ENCODE data around the gene CCNF. TPM values are rescaled to one million over a fixed set of nuclear protein-coding genes. Genes with fewer than 3 reads are reported as not detected.

The CCNF gene
- total and polyA plus RNA-seq, 9 of the 15 experiments (the other 6 are each of a cell fraction or from before 2014, with no cell fraction given): 4.1 to 70.1 (median 29.5) TPM

DNA sequence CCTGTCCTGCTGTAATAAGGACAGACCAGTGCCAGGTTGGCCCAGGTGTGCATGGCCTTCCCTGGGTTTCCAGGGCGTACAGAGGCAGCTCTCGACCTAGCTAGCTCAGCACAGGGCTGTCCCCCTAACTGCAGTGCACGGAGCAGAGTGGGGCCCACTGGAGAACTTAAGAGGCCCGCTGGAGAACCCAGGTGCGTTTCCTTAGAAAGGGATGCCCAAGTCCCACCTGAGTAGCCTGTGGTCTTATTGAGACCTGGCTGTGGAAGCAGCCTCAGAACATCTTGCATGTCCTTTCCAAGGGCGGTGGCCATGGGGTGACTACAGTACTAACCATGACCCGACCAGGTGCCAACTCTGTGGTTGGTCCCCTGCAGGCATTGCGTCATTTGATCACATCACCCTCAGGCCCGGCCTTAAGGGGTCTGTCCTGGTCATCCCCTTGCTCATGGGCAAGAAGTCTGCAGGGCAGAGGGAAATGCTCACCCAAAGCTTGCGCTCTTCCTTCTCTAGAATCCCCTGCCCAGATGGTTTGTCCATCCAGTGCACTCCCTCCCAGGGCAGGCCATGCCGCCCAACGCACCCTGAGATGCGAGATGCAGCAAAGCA is 3.3 kb upstream of the CCNF start:
- Histone ChIP-seq H3K9me3 (replicated peaks; ENCODE audit: control insufficient read depth, insufficient read depth, low read depth, low read length) (no peaks in the 10 kb centered on the region), H4K20me1 (replicated peaks; ENCODE audit: control insufficient read depth, insufficient read depth, low read length) (no peaks in the 10 kb centered on the region; the same call in 1 of the 2 replicates), H3K9ac (ENCODE audit: insufficient read depth in 1 of 2, low read depth in 2 of 2, low read length in 2 of 2) (peak overlapping the region in 1 of 2 experiments; percentile 69; a peak in 2 of 4 replicates), H3K9me1 (ENCODE audit: control insufficient read depth, insufficient read depth, low read length) (no peaks in the 10 kb centered on the region), H3K36me3 (ENCODE audit: control insufficient read depth, insufficient read depth, low read length) (peaks cover 9% of the 10 kb centered on the region), H3K79me2 (ENCODE audit: control insufficient read depth, insufficient read depth, low read length) (peaks cover 29% of the 10 kb centered on the region), H3K4me3 (no peak overlapping the region), H3K4me1 (replicated peaks in 1 of 2; ENCODE audit: control insufficient read depth in 2 of 2, insufficient read depth in 2 of 2, low read length in 2 of 2) (peaks cover 22 to 34% of the 10 kb centered on the region in 2 experiments; a peak in 4 of 5 replicates), H2AFZ (ENCODE audit: low read depth, low read length) (no peak overlapping the region), H3K4me2 (ENCODE audit: insufficient read depth, low read length) (no peak overlapping the region), H3K27ac (ENCODE audit: extremely low read depth, low read depth, low read length) (no peak overlapping the region), H3K27me3 (ENCODE audit: control insufficient read depth in 2 of 2, insufficient read depth in 2 of 2, low read length in 2 of 2) (no peaks in the 10 kb centered on the region)
- in situ Hi-C loops (cut with MboI) (no loop called here), intact Hi-C loops (cut with micrococcal nuclease) (no loop called here)
- no peak for ATAC-seq
- 59% methylated on average over 11 of the region's 13 CpGs for whole genome bisulfite sequencing (ENCODE audit: insufficient coverage, low coverage, missing lambda C conversion rate)
- no peak for FAIRE-seq
- ChIA-PET POLR2A (interaction anchor here (0.7 to 0.8 kb wide), 2 partner anchors 29 to 174 kb away, joined by 3 to 5 read pairs; no protein-coding TSS in a partner anchor), CTCF (ENCODE audit: low intra/inter-chr PET ratio) (interaction anchor here (0.6 kb wide), 1 partner anchor 85 kb away, joined by 3 read pairs; no protein-coding TSS in a partner anchor)
- no peak for DNase-seq (ENCODE audit: extremely low read depth in 1 of 4, low spot score in 3 of 4)
- TF ChIP-seq ELF4 (CRISPR knock-in tag; IDR thresholded peaks at IDR 0.05): no peak
- no peak for TF ChIP-seq ZNF224 (CRISPR knock-in tag; IDR thresholded peaks at IDR 0.05)
- TF ChIP-seq, protein P1, sequence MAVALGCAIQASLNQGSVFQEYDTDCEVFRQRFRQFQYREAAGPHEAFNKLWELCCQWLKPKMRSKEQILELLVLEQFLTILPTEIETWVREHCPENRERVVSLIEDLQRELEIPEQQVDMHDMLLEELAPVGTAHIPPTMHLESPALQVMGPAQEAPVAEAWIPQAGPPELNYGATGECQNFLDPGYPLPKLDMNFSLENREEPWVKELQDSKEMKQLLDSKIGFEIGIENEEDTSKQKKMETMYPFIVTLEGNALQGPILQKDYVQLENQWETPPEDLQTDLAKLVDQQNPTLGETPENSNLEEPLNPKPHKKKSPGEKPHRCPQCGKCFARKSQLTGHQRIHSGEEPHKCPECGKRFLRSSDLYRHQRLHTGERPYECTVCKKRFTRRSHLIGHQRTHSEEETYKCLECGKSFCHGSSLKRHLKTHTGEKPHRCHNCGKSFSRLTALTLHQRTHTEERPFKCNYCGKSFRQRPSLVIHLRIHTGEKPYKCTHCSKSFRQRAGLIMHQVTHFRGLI (CRISPR knock-in tag; IDR thresholded peaks at IDR 0.05): no peak
- no peak for TF ChIP-seq MEF2A (IDR thresholded peaks at IDR 0.05; ENCODE audit: control insufficient read depth, low read depth, low read length)
- no peak for TF ChIP-seq NCOA4 (IDR thresholded peaks at IDR 0.05; ENCODE audit: partially characterized antibody)
- TF ChIP-seq ZNF583 (CRISPR knock-in tag; IDR thresholded peaks at IDR 0.05): no peak
- TF ChIP-seq SIRT6 (IDR thresholded peaks at IDR 0.05; ENCODE audit: low read depth, low read length): no peak
- TF ChIP-seq E2F3 (CRISPR knock-in tag; IDR thresholded peaks at IDR 0.05): no peak
- TF ChIP-seq ZNF75A (CRISPR knock-in tag; IDR thresholded peaks at IDR 0.05): no peak
- no peak for TF ChIP-seq ZNF324 (CRISPR knock-in tag; IDR thresholded peaks at IDR 0.05)
- TF ChIP-seq, protein P2, sequence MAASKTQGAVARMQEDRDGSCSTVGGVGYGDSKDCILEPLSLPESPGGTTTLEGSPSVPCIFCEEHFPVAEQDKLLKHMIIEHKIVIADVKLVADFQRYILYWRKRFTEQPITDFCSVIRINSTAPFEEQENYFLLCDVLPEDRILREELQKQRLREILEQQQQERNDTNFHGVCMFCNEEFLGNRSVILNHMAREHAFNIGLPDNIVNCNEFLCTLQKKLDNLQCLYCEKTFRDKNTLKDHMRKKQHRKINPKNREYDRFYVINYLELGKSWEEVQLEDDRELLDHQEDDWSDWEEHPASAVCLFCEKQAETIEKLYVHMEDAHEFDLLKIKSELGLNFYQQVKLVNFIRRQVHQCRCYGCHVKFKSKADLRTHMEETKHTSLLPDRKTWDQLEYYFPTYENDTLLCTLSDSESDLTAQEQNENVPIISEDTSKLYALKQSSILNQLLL (CRISPR knock-in tag; IDR thresholded peaks at IDR 0.05; ENCODE audit: borderline replicate concordance): no peak
- TF ChIP-seq, protein P3, sequence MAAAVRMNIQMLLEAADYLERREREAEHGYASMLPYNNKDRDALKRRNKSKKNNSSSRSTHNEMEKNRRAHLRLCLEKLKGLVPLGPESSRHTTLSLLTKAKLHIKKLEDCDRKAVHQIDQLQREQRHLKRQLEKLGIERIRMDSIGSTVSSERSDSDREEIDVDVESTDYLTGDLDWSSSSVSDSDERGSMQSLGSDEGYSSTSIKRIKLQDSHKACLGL (CRISPR knock-in tag; IDR thresholded peaks at IDR 0.05; ENCODE audit: borderline replicate concordance, poor library complexity, severe bottlenecking): no peak
- TF ChIP-seq GTF2A2 (tag; IDR thresholded peaks at IDR 0.05): no peak
- TF ChIP-seq, protein P4, sequence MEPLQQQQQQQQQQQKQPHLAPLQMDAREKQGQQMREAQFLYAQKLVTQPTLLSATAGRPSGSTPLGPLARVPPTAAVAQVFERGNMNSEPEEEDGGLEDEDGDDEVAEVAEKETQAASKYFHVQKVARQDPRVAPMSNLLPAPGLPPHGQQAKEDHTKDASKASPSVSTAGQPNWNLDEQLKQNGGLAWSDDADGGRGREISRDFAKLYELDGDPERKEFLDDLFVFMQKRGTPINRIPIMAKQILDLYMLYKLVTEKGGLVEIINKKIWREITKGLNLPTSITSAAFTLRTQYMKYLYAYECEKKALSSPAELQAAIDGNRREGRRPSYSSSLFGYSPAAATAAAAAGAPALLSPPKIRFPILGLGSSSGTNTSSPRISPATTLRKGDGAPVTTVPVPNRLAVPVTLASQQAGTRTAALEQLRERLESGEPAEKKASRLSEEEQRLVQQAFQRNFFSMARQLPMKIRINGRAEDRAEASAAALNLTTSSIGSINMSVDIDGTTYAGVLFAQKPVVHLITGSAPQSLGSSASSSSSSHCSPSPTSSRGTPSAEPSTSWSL (CRISPR knock-in tag; IDR thresholded peaks at IDR 0.05; ENCODE audit: borderline replicate concordance): no peak
- no TSS peak for BruUV-seq (replicated peaks)

Measured in K562 (cell line).